K562 (cell line): Measurements from ENCODE around the gene SHISA5. TPM values are rescaled to one million over a fixed set of nuclear protein-coding genes. Genes with fewer than 3 reads are reported as not detected.

ENCODE experiments used
- ATAC-seq: fragments of 200-7000 bp; cut with Tn5 transposase; 3 replicates; pipeline ENCODE4 v1.9.1; 2020; ENCODE audit warnings: moderate library complexity
- BruUV-seq: library from RNA; stranded (reverse); fragments of 400-500 nt; replicated peaks from 2 replicates; lab custom pipeline; 2021; lab: Mats Ljungman, UMichigan
- CTCF ChIA-PET: fragments of 300-600 bp; formaldehyde crosslinking; extraction: SDS; loops from one replicate; lab custom pipeline; 2021; ENCODE audit warnings: low intra/inter-chr PET ratio; lab: Yijun Ruan, JAX
- POLR2A ChIA-PET: fragments of 300-600, 350-650 bp; sonication (Branson Sonifier 250); formaldehyde crosslinking; extraction: SDS; loops from one replicate; lab custom pipeline; 2021; ENCODE audit warnings: antibody characterized with exemption, inconsistent platforms; lab: Yijun Ruan, JAX
- DNase-seq, 4 experiments: peaks; one replicate each; pipeline versions ENCODE4 v3.0.0 to v3.0.0-alpha.2; 2011 to 2018; ENCODE audit warnings: low spot score in 3 of 4, mixed read lengths in 3 of 4; ENCODE audit errors: extremely low read depth in 1 of 4
- FAIRE-seq: peaks from 2 replicates; lab custom pipeline; 2011; peaks lifted over from hg19 to GRCh38; lab: Jason Lieb, UNC
- H2AFZ ChIP-seq: 2 replicates; pipeline ENCODE4 v1.6.0; 2011; ENCODE audit warnings: low read depth, low read length, control low read depth, inconsistent platforms
- H3K27ac ChIP-seq: fragments of 200-600 bp; 3 replicates; pipeline ENCODE4 v1.8.0; 2011; ENCODE audit warnings: low read depth, mild to moderate bottlenecking, control low read depth, inconsistent platforms, low read length, moderate library complexity, mixed read lengths; ENCODE audit errors: extremely low read depth
- H3K27me3 ChIP-seq, 2 experiments: fragments of 300-600 bp in 1 of 2; 2 replicates in 1 of 2; 3 replicates in 1 of 2; pipeline versions ENCODE4 v1.6.0 to v1.8.0; 2011; ENCODE audit warnings: inconsistent platforms in 2 of 2, low read length in 2 of 2, mild to moderate bottlenecking in 1 of 2, mixed read lengths in 1 of 2, moderate library complexity in 1 of 2; ENCODE audit not compliant: control insufficient read depth in 2 of 2, insufficient read depth in 2 of 2
- H3K36me3 ChIP-seq: fragments of 300-600 bp; 3 replicates; pipeline ENCODE4 v1.8.0; 2011; ENCODE audit warnings: mild to moderate bottlenecking, low read length, inconsistent platforms; ENCODE audit not compliant: control insufficient read depth, insufficient read depth
- H3K4me1 ChIP-seq, 2 experiments: fragments of 200-600 bp in 1 of 2; replicated peaks in 1 of 2; 2 replicates in 1 of 2; 3 replicates in 1 of 2; pipeline versions ENCODE4 v1.5.1 to v1.8.0; 2011; ENCODE audit warnings: inconsistent platforms in 2 of 2, low read length in 2 of 2, mild to moderate bottlenecking in 1 of 2, mixed read lengths in 1 of 2, moderate library complexity in 1 of 2; ENCODE audit not compliant: control insufficient read depth in 2 of 2, insufficient read depth in 2 of 2
- H3K4me2 ChIP-seq: 2 replicates; pipeline ENCODE4 v1.6.1; 2011; ENCODE audit warnings: low read length, control low read depth, inconsistent platforms, mixed read lengths; ENCODE audit not compliant: insufficient read depth
- H3K4me3 ChIP-seq: fragments of 200-600 bp; sonication (generic), shearing (Covaris generic); 2 replicates; pipeline ENCODE4 v1.5.1; 2016; ENCODE audit warnings: control low read depth, inconsistent platforms
- H3K79me2 ChIP-seq: fragments of 200-600 bp; 3 replicates; pipeline ENCODE4 v1.8.0; 2011; ENCODE audit warnings: low read length, inconsistent platforms; ENCODE audit not compliant: control insufficient read depth, insufficient read depth
- H3K9ac ChIP-seq, 2 experiments: 2 replicates each; pipeline versions ENCODE4 v1.6.0 to v1.6.1; 2011; ENCODE audit warnings: low read depth in 2 of 2, low read length in 2 of 2, control low read depth in 1 of 2, inconsistent platforms in 1 of 2, mild to moderate bottlenecking in 1 of 2, mixed read lengths in 1 of 2; ENCODE audit not compliant: insufficient read depth in 1 of 2
- H3K9me1 ChIP-seq: one replicate; pipeline ENCODE4 v1.6.0; 2011; ENCODE audit warnings: inconsistent platforms, mild to moderate bottlenecking, low read length, moderate library complexity; ENCODE audit not compliant: control insufficient read depth, insufficient read depth
- H3K9me3 ChIP-seq: replicated peaks from 2 replicates; pipeline ENCODE4 v1.5.1; 2011; ENCODE audit warnings: low read depth, low read length, inconsistent platforms; ENCODE audit not compliant: control insufficient read depth, insufficient read depth
- H4K20me1 ChIP-seq: replicated peaks from 2 replicates; pipeline ENCODE4 v1.6.1; 2011; ENCODE audit warnings: low read length, inconsistent platforms, mixed read lengths; ENCODE audit not compliant: control insufficient read depth, insufficient read depth
- ARID3A ChIP-seq: IDR thresholded peaks from 2 replicates; pipeline ENCODE4 v1.6.1; 2012; ENCODE audit warnings: low read depth, low read length, improper control_type of control experiment, borderline replicate concordance
- ATF6 ChIP-seq: sonication (generic); formaldehyde crosslinking; IDR thresholded peaks from 2 replicates; pipeline ENCODE4 v1.4.0; 2020; ENCODE audit warnings: mild to moderate bottlenecking, missing genetic modification reagents
- BACH1 ChIP-seq: fragments of 200-800 bp; sonication (Bioruptor generic); IDR thresholded peaks from 2 replicates; pipeline ENCODE4 v1.6.1; 2016; ENCODE audit warnings: missing genetic modification characterization, missing compliant biosample characterization
- CEBPG ChIP-seq, 3 experiments: fragments of 200-800 bp in 1 of 3; sonication (Bioruptor generic) in 1 of 3; sonication (generic) in 1 of 3; formaldehyde crosslinking in 1 of 3; IDR thresholded peaks in 2 of 3; conservative IDR thresholded peaks in 1 of 3; 2 replicates each; pipeline versions ENCODE4 v1.6.1 to v1.8.0; 2016 to 2022; ENCODE audit warnings: missing compliant biosample characterization in 2 of 3, missing genetic modification characterization in 2 of 3, mild to moderate bottlenecking in 1 of 3, missing genetic modification reagents in 1 of 3
- CLOCK ChIP-seq: fragments of 250-450 bp; sonication (Bioruptor Pico); IDR thresholded peaks from 2 replicates; pipeline ENCODE4 v1.4.0; 2020; ENCODE audit warnings: mild to moderate bottlenecking, moderate library complexity, borderline replicate concordance
- COPS2 ChIP-seq: fragments of 450-650 bp; conservative IDR thresholded peaks from 2 replicates; pipeline ENCODE4 v1.6.1; 2016; ENCODE audit warnings: mild to moderate bottlenecking, moderate library complexity
- ELK1 ChIP-seq: sonication (generic); formaldehyde crosslinking; IDR thresholded peaks from 2 replicates; pipeline ENCODE4 v1.8.1; 2022; ENCODE audit warnings: missing genetic modification reagents
- IRF2 ChIP-seq: sonication (generic); formaldehyde crosslinking; IDR thresholded peaks from 2 replicates; pipeline ENCODE4 v1.8.1; 2022; ENCODE audit warnings: mild to moderate bottlenecking, missing genetic modification reagents
- NEUROD1 ChIP-seq: fragments of 150-350 bp; IDR thresholded peaks from 2 replicates; pipeline ENCODE4 v1.6.1; 2014; ENCODE audit warnings: borderline replicate concordance, low read length, low read depth; ENCODE audit not compliant: partially characterized antibody
- PPARD ChIP-seq: fragments of 250-450 bp; sonication (Bioruptor Pico); IDR thresholded peaks from 2 replicates; pipeline ENCODE4 v1.8.0; 2022; ENCODE audit warnings: inconsistent platforms, mild to moderate bottlenecking, moderate library complexity
- THRA ChIP-seq: fragments of 450-650 bp; IDR thresholded peaks from 2 replicates; pipeline ENCODE4 v1.6.1; 2017; ENCODE audit warnings: mild to moderate bottlenecking, moderate library complexity
- WGBS: fragments of 100-300 bp; shearing (Covaris generic); methylation state at CpG from one replicate; pipeline ENCODE4 v1.1.6; 2016; ENCODE audit warnings: low coverage, mixed read lengths; ENCODE audit not compliant: insufficient coverage; ENCODE audit errors: missing lambda C conversion rate; 5-methylcytosine and 5-hydroxymethylcytosine counted together
- in situ Hi-C: fragments of 300-500 bp; cut with MboI; formaldehyde crosslinking; loops from 4 replicates; pipeline ENCODE4 v1.15.0; 2018; ENCODE audit warnings: inconsistent platforms, mixed read lengths
- intact Hi-C: fragments of 100-400 bp; cut with micrococcal nuclease; formaldehyde crosslinking; loops from 2 replicates; pipeline ENCODE4 v1.14.2; 2022
- polyA plus RNA-seq, 8 experiments: library from polyadenylated mRNA; depleted of rRNA in 4 of 8; stranded (reverse) in 5 of 8; unstranded in 3 of 8; fragments of >200 nt; fragmentation: Nextera tagmentation in 2 of 8; fragmentation: Illumina TruSeq in 1 of 8; extraction: Ambion mirVana in 2 of 8; extraction: Trizol in 1 of 8; gene quantifications; 2 replicates each; pipeline versions ENCODE4 v1.2.1 to v1.2.3, GENCODE V29; 2011 to 2014; ENCODE audit warnings: inconsistent platforms in 1 of 8, missing spikeins in 1 of 8
- total RNA-seq, 7 experiments: library from RNA; depleted of rRNA in 6 of 7; stranded (reverse); fragments of >200 nt in 6 of 7; fragmentation: Illumina TruSeq in 2 of 7; extraction: Trizol in 2 of 7; gene quantifications; 2 replicates each; pipeline versions ENCODE4 v1.2.1 to v1.2.3, GENCODE V29; 2011 to 2021; ENCODE audit warnings: low replicate concordance in 1 of 7

Gene SHISA5
- total and polyA plus RNA-seq, 9 of the 15 experiments (the other 6 are each of a cell fraction or from before 2014, with no cell fraction given) = 8.4 to 85.8 (median 56.1) TPM

GRCh38 chr3:48459773-48460516, 44.0 kb downstream of the SHISA5 start:
- FAIRE-seq (no peak), ATAC-seq (no peak), DNase-seq (no peak)
- ChIA-PET CTCF (no interaction called here), POLR2A (no interaction called here)
- Histone ChIP-seq H3K9me3 (no peaks in the 10 kb centered on the region), H3K27me3 (no peaks in the 10 kb centered on the region), H3K4me1 (peaks cover 0 to 4% of the 10 kb centered on the region in 2 experiments; a peak in 2 of 5 replicates), H4K20me1 (no peaks in the 10 kb centered on the region; the same call in 1 of the 2 replicates), H3K79me2 (no peaks in the 10 kb centered on the region), H3K36me3 (peaks cover 49% of the 10 kb centered on the region), H3K27ac (no peak overlapping the region), H3K4me3 (no peak overlapping the region), H3K9me1 (no peaks in the 10 kb centered on the region), H3K4me2 (no peak overlapping the region), H3K9ac (no peak overlapping the region), H2AFZ (no peak overlapping the region)
- intact Hi-C loops (no loop called here), in situ Hi-C loops (no loop called here)
- no TSS peak for BruUV-seq
- WGBS = 98% methylated on average over 7 of the region's 7 CpGs
- no peak for TF ChIP-seq BACH1 (tag)
- no peak for TF ChIP-seq ELK1 (CRISPR knock-in tag)
- TF ChIP-seq CEBPG (CRISPR knock-in tag; IDR thresholded peaks at IDR 0.05) = no peak
- TF ChIP-seq CEBPG (tag; conservative IDR thresholded peaks at IDR 0.05 in 1 of 2, IDR thresholded peaks at IDR 0.05 in 1 of 2) = no peak
- TF ChIP-seq ATF6 (CRISPR knock-in tag) = no peak
- TF ChIP-seq THRA = no peak
- no peak for TF ChIP-seq PPARD
- TF ChIP-seq ARID3A = no peak
- no peak for TF ChIP-seq CLOCK (CRISPR knock-in tag)
- no peak for TF ChIP-seq COPS2
- no peak for TF ChIP-seq NEUROD1
- TF ChIP-seq IRF2 = no peak
